GM12878 (cell line): Measurements from ENCODE around the gene NACC1. TPM values are rescaled to one million over a fixed set of nuclear protein-coding genes. Genes with fewer than 3 reads are reported as not detected.

Experiments used
- ATAC-seq: fragments of 200-7000 bp; cut with Tn5 transposase; 3 replicates; pipeline ENCODE4 v1.9.1; 2020; ENCODE audit warnings: mild to moderate bottlenecking, moderate library complexity
- BruUV-seq: library from RNA; stranded (reverse); fragments of 400-500 nt; replicated peaks from 2 replicates; lab custom pipeline; 2021; lab: Mats Ljungman, UMichigan
- CTCF ChIA-PET: fragments of 300-600 bp; sonication (Branson Sonifier 250); formaldehyde crosslinking; extraction: SDS; loops from one replicate; lab custom pipeline; 2021; ENCODE audit warnings: inconsistent platforms; lab: Yijun Ruan, JAX
- POLR2A ChIA-PET: fragments of 350-600 bp; formaldehyde crosslinking; extraction: SDS; loops from one replicate; lab custom pipeline; 2021; ENCODE audit warnings: inconsistent platforms; lab: Charles Lee
- RAD21 ChIA-PET: fragments of 300-600 bp; sonication (Branson Sonifier 250); formaldehyde crosslinking; loops from one replicate; lab custom pipeline; 2023; ENCODE audit warnings: antibody characterized with exemption; ENCODE audit not compliant: unreplicated experiment; lab: Charles Lee
- SMC1A ChIA-PET: fragments of 300-600 bp; sonication (Branson Sonifier 250); formaldehyde crosslinking; loops from one replicate; lab custom pipeline; 2023; ENCODE audit not compliant: unreplicated experiment, uncharacterized antibody; lab: Charles Lee
- DNase-seq: peaks from one replicate; pipeline ENCODE4 v3.0.0-alpha.2; 2011; ENCODE audit warnings: low read depth, low spot score
- FAIRE-seq: peaks from 3 replicates; lab custom pipeline; 2011; peaks lifted over from hg19 to GRCh38; lab: Jason Lieb, UNC
- H2AFZ ChIP-seq: 2 replicates; pipeline ENCODE4 v1.6.0; 2011; ENCODE audit warnings: low read depth, low read length, control low read depth; ENCODE audit not compliant: control insufficient read depth
- H3K27ac ChIP-seq: 2 replicates; pipeline ENCODE4 v1.5.1; 2011; ENCODE audit warnings: control low read depth; ENCODE audit not compliant: control insufficient read depth, insufficient read depth
- H3K27me3 ChIP-seq, 2 experiments: replicated peaks in 1 of 2; 2 replicates each; pipeline versions ENCODE4 v1.6.0 to v1.6.1; 2011; ENCODE audit warnings: low read length in 1 of 2; ENCODE audit not compliant: control insufficient read depth in 2 of 2, insufficient read depth in 2 of 2
- H3K36me3 ChIP-seq, 2 experiments: 2 replicates each; pipeline ENCODE4 v1.5.1; 2011; ENCODE audit warnings: low read length in 1 of 2; ENCODE audit not compliant: control insufficient read depth in 2 of 2, insufficient read depth in 2 of 2
- H3K4me1 ChIP-seq: 2 replicates; pipeline ENCODE4 v1.6.1; 2011; ENCODE audit warnings: mild to moderate bottlenecking, low read length, moderate library complexity, mixed read lengths; ENCODE audit not compliant: control insufficient read depth, insufficient read depth
- H3K4me2 ChIP-seq: 2 replicates; pipeline ENCODE4 v1.6.0; 2011; ENCODE audit warnings: control low read depth; ENCODE audit not compliant: control insufficient read depth, insufficient read depth
- H3K4me3 ChIP-seq: fragments of 200-600 bp; sonication (generic); 2 replicates; pipeline ENCODE4 v1.5.1; 2016
- H3K79me2 ChIP-seq: 2 replicates; pipeline ENCODE4 v1.6.0; 2011; ENCODE audit warnings: low read length; ENCODE audit not compliant: control insufficient read depth, insufficient read depth
- H3K9ac ChIP-seq: 2 replicates; pipeline ENCODE4 v1.8.0; 2011; ENCODE audit warnings: low read length, control low read depth, mixed read lengths; ENCODE audit not compliant: control insufficient read depth, insufficient read depth
- H3K9me3 ChIP-seq: replicated peaks from 3 replicates; pipeline ENCODE4 v1.5.1; 2011; ENCODE audit warnings: mild to moderate bottlenecking, low read length; ENCODE audit not compliant: control insufficient read depth, insufficient read depth
- H4K20me1 ChIP-seq: 2 replicates; pipeline ENCODE4 v1.6.0; 2011; ENCODE audit not compliant: control insufficient read depth, insufficient read depth
- ESRRA ChIP-seq: IDR thresholded peaks from 2 replicates; pipeline ENCODE4 v1.6.1; 2012; ENCODE audit warnings: mild to moderate bottlenecking, low read length, improper control_type of control experiment
- MEF2A ChIP-seq: IDR thresholded peaks from 2 replicates; pipeline ENCODE4 v1.6.1; 2011; ENCODE audit warnings: low read depth, mild to moderate bottlenecking, low read length, moderate library complexity; ENCODE audit not compliant: insufficient read depth
- NR2F1 ChIP-seq: fragments of 450-650 bp; conservative IDR thresholded peaks from 2 replicates; pipeline ENCODE4 v1.6.1; 2017; ENCODE audit warnings: mild to moderate bottlenecking
- PML ChIP-seq: IDR thresholded peaks from 2 replicates; pipeline ENCODE4 v1.6.1; 2012; ENCODE audit warnings: low read length, inconsistent platforms
- POLR2A ChIP-seq: IDR thresholded peaks from 2 replicates; pipeline ENCODE4 v1.6.1; 2011; ENCODE audit warnings: low read depth, mild to moderate bottlenecking, low read length
- WGBS: methylation state at CpG from one replicate; pipeline ENCODE4 v1.1.6; 2016; ENCODE audit warnings: low lambda C conversion rate; ENCODE audit not compliant: insufficient replicate concordance, insufficient coverage; ENCODE audit errors: missing lambda C conversion rate; 5-methylcytosine and 5-hydroxymethylcytosine counted together
- in situ Hi-C: fragments of 300-500 bp; cut with MboI; formaldehyde crosslinking; loops from 9 replicates; pipeline ENCODE4 v1.14.3; 2018; ENCODE audit warnings: mixed read lengths
- intact Hi-C: fragments of 100-400 bp; cut with micrococcal nuclease; formaldehyde crosslinking; loops from one replicate; pipeline ENCODE4 v1.14.2; 2022; ENCODE audit not compliant: unreplicated experiment
- polyA plus RNA-seq, 11 experiments: library from polyadenylated mRNA; depleted of rRNA in 4 of 11; unstranded in 6 of 11; stranded (reverse) in 5 of 11; fragments of >200 nt; fragmentation: Nextera tagmentation in 4 of 11; fragmentation: Illumina TruSeq in 1 of 11; extraction: Ambion mirVana in 4 of 11; extraction: Trizol in 1 of 11; gene quantifications; 1 replicate in 1 of 11; 2 replicates in 10 of 11; pipeline versions ENCODE4 v1.2.1 to v1.2.3, GENCODE V29; 2011 to 2016; ENCODE audit warnings: inconsistent platforms in 2 of 11, missing spikeins in 2 of 11, low read depth in 1 of 11
- total RNA-seq, 4 experiments: library from RNA; depleted of rRNA in 3 of 4; stranded (reverse); fragments of >200 nt in 3 of 4; fragmentation: Illumina TruSeq in 1 of 4; extraction: Trizol in 1 of 4; gene quantifications; 2 replicates each; pipeline versions ENCODE4 v1.2.1 to v1.2.3, GENCODE V29; 2013 to 2021

NACC1 gene
- total and polyA plus RNA-seq, 10 of the 15 experiments (the other 5 are each of a cell fraction or from before 2014, with no cell fraction given): 0.18 to 120 (median 19.2) TPM

GRCh38 chr19:13130886-13131490 is 12.9 kb downstream of the NACC1 start:
- H3K27ac ChIP-seq: no peak overlapping the region
- ChIA-PET CTCF (interaction anchor here (0.7 kb wide), 1 partner anchor 64 kb away, joined by 3 read pairs; no protein-coding TSS in a partner anchor), POLR2A (interaction anchor here (0.6 to 1.0 kb wide), 2 partner anchors 11 to 167 kb away, joined by 3 read pairs; no protein-coding TSS in a partner anchor), SMC1A (interaction anchor here (1.3 kb wide), 1 partner anchor 11 kb away, joined by 3 read pairs; no protein-coding TSS in a partner anchor), RAD21 (no interaction called here)
- TF ChIP-seq POLR2A (0 out of 2 replicates have a peak, but pooled peaks have one; percentile 21), ESRRA (no peak)
- H3K79me2 ChIP-seq: peaks cover 17% of the 10 kb centered on the region
- H3K36me3 ChIP-seq: peaks cover 0 to 13% of the 10 kb centered on the region in 2 experiments
- H3K4me3 ChIP-seq: no peak overlapping the region
- intact Hi-C loops (no loop called here), in situ Hi-C loops (no loop called here)
- 95% methylated on average over 3 of the region's 3 CpGs for WGBS
- no peaks in the 10 kb centered on the region for H3K4me1 ChIP-seq
- H3K4me2 ChIP-seq: no peak overlapping the region
- no TSS peak for BruUV-seq
- H3K9ac ChIP-seq: no peak overlapping the region
- no peaks in the 10 kb centered on the region for H3K27me3 ChIP-seq
- no peaks in the 10 kb centered on the region for H3K9me3 ChIP-seq
- peaks cover 7% of the 10 kb centered on the region for H4K20me1 ChIP-seq
- FAIRE-seq (no peak), ATAC-seq (no peak), DNase-seq (no peak)
- H2AFZ ChIP-seq: no peak overlapping the region

DNA sequence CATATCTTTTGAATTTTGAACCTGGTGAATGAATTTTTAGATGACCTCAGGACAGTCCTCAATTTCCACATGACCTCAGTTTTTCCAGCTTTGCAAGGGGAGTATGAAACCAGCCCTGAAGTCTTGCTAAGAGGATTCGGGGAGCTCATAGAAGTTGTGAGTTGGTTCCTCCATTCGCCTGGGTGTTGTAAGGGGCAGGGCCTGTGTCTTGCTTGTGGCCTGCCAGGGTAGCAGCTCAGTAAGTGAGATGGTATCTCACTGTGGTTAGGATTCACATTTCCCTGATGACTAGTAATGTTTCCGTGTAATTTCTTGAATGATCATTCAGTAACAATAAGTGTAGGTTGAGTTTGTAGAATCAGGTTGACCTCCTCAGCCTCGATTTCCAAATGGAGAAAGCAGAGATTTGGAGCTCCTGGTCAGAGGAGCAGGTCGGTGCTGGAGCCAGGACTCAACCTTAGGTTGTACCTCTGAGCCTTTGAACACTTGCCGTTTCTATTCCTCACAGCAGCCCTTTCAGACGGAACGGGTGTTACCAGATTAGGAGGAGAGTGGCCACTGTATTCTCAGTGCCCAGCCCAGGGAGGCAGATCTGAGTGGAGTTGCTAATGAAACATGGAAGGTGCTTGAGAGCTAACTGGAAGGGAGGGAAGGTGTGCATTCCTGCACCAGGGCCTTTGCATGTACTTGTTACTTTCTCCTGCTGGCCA is 14.6 kb downstream of the NACC1 start:
- H2AFZ ChIP-seq: no peak overlapping the region
- H4K20me1 ChIP-seq: peaks cover 7% of the 10 kb centered on the region
- H3K27ac ChIP-seq: no peak overlapping the region
- H3K9ac ChIP-seq: no peak overlapping the region
- no TSS peak for BruUV-seq
- peaks cover 3 to 25% of the 10 kb centered on the region in 2 experiments; a peak in 3 of 4 replicates for H3K36me3 ChIP-seq
- SMC1A ChIA-PET: no interaction called here
- intact Hi-C loops: no loop called here
- ATAC-seq (no peak), FAIRE-seq (no peak), DNase-seq (no peak)
- RAD21 ChIA-PET: no interaction called here
- in situ Hi-C loops: no loop called here
- no peak overlapping the region for H3K4me3 ChIP-seq
- H3K79me2 ChIP-seq: peaks cover 12% of the 10 kb centered on the region
- H3K4me1 ChIP-seq: no peaks in the 10 kb centered on the region
- TF ChIP-seq NR2F1 (no peak), PML (no peak), MEF2A (no peak)
- CTCF ChIA-PET: interaction anchor here (0.5 to 0.6 kb wide), 2 partner anchors 13 to 99 kb away, joined by 3 read pairs; no protein-coding TSS in a partner anchor
- H3K9me3 ChIP-seq: no peaks in the 10 kb centered on the region
- POLR2A ChIA-PET: no interaction called here
- no peaks in the 10 kb centered on the region for H3K27me3 ChIP-seq
- H3K4me2 ChIP-seq: no peak overlapping the region
- WGBS: 87% methylated on average over 8 of the region's 8 CpGs
